HG02870 (cell line): ENCODE data around the gene GOLT1A.

ENCODE experiments used
- ATAC-seq: cut with Tn5 transposase; IDR thresholded peaks from one replicate; pipeline ENCODE4 v1.9.1; 2021; ENCODE audit warnings: mild to moderate bottlenecking, moderate library complexity; ENCODE audit not compliant: unreplicated experiment

The GOLT1A gene

GRCh38 chr1:204194080-204194479 lies 19.7 kb downstream of the GOLT1A start:
- no peak for ATAC-seq

DNA sequence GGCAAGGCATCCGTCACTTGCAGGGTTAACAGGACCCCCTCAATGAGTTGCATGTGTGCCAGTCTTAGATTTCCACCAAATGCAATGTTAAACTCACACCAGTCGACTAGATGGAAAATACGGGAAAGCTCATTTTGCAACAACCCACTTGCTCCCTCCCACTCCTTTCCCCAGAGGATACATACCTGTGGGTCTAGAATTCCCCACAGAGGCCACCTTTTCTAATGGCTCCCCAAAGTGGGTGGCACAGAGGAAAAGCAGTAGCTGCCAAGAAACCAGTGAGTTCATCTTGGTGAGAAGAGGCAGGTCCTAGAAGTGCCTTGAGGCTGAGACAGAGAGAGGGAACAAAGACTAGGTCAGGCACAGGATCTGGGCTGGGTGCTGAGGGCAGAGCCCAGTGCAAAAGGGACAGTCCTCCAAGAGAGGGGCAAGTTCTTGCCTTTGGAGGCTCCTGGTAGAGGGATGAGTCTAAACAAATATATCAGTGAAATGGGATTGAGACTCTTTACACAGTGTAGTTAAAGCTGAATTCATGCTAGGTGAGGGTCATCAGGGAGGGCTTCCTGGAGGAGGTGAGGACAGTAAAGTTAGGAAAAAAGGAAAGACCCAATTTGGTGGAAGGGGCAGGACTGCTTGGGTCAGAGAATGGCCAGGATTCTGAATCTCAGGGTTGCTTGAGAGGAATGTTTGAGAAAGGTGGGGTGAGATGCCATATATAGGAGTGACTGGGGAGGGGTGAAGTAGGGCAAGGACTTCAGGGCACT lies 21.0 kb downstream of the GOLT1A start:
- no peak for ATAC-seq

GRCh38 chr1:204192046-204192445 lies 21.7 kb downstream of the GOLT1A start:
- no peak for ATAC-seq

GRCh38 chr1:204191456-204191855 lies 22.3 kb downstream of the GOLT1A start:
- ATAC-seq, result no peak

DNA sequence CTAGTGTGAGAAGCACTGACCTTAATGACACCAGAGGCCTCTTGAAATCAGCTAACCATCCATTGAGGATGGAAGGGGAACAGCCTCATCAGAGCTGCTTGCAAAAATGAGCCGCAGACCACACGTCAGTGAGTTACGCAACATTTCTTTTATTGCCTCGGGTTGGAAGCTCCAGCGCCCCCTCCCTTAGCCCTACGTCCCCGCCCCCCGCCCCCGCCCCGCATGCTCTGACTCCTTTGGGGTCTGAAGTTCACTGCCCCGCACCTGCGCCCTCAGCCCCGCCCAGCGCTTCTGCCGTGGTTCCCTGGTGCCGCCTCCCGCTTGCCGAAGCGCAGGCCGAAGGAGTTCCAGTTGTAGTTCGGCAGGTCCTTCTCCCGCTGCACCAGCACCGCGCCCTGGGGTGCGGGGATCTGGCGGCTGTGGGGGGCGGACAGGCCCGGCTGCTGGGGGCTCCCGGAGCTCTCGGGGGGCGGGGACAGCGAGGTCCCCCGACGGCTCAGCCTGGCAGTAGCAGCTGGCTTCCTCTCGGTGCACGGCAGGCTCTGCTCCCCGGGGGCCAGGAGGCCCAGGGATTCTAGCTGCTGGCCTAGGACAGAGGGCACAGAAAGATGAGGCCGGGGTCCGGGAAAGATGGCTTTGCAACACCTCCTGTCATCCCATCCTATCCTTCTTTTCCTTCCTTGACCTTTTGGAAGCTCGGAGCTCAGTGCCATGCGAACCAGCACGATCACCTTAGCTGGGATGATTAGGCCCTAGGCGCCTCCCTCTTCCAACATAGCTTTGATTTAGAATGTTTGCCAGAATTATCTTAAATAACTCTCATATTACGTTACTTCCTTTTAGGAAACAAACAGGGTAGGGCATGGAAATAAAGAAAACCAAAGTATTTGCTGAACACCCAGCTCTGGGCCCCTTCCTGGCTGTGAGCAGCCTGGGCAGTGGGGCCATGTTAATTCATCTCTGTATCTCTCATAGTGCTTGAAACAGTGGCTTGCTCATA lies 23.3 kb downstream of the GOLT1A start:
- ATAC-seq, result no peak

- no peak for ATAC-seq
Observed at GRCh38 chr1:204188959-204189639, 24.7 kb downstream of the GOLT1A start.

DNA sequence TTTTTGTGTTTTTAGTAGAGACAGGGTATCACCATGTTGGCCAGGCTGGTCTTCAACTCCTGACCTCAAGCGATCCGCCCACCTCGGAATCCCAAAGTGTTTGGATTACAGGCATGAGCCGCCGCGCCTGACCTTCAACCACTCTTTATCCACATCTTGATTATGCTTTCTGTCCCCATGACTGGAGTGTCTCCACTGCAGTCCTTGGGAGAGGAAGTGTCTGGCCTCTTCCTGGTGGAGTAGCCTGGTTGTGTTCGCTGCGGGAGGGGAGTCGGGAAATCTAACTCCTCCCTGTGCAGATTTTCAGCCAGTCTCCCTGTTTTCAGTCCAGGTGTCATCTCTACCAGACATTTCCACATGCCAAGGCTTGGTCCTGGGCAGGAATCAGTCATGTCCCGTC lies 27.2 kb downstream of the GOLT1A start:
- ATAC-seq, result no peak

DNA sequence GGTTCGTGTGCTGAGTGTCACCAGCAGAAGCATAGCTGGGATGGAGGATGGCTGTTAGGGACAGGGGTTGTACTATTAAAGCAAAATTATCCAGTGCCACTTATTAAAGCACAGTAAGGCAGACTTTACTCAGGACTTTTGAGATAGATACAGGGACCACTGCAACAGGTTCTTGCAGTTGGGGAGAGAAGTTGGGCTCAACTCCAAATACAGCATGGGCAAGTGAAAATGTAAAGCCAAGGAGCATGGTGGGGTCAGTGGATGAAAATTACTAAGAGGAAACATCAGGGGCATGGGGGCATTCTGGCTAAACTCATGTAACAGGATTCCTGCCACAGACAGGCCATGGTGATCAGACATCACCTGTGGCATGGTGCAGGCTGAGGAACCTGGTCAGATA lies 32.7 kb downstream of the GOLT1A start:
- no peak for ATAC-seq

- no peak for ATAC-seq
Observed at GRCh38 chr1:204180133-204180532, 33.7 kb downstream of the GOLT1A start.

DNA sequence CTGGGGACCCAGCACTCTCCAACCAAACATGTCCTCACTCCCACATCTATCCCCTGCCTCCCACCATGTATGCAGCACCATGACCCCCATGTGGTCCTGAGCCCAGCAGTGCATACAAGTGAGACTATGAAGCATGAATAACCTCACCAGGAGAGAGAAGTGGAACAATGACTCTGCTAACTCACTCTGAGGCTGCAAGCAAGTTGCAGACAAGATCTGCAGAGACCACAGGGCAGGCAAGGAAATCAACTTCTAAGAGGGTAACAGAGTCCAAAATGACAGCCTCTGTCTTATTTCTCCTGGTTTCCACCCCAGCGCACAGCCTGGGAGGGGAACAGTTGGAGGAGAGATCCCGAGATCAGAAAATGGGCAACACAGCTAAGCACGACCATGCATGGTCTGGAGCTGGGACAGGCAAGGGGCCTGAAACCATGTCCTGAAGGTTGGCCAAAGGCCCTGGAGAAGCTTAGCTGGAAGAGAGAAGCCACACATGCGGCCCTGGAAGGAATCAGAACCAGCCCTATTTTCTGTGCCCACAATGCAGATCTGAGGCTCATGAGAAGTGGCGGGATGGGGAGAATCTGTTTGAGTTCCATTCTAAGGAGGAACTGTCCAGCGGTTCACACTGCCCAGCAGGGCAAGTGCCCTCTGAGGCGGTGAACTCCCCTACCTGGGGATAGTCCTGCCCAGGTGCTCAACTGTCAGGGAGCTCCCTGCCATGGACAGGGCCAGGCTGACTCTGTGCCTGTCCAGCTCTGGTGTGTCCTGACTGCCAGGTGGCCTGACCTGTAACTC lies 35.1 kb downstream of the GOLT1A start:
- ATAC-seq, result no peak

DNA sequence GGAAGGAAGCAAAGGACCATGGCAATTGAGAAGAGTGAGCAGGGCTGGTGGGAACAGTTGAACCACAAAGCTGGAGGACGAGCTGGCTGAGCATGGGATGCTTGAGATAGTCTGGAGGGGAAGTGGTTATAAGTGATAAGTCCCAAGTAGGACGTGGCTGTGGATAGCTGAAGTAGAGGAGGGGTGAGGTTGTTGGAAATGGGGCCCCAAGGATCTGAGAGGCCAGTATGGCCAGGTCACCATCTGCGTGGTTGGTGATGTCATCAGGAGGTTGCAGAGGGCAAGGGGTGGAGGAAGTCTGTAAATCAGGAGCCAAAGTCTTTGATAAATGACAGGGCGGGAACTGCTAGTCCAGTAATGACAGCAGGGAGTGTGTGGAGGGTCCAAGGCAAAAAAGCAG lies 36.7 kb downstream of the GOLT1A start:
- ATAC-seq, result no peak

- ATAC-seq, result no peak
Observed at GRCh38 chr1:204176049-204176448, 37.7 kb downstream of the GOLT1A start.

GRCh38 chr1:204174958-204175357 lies 38.8 kb downstream of the GOLT1A start:
- ATAC-seq, result no peak

DNA sequence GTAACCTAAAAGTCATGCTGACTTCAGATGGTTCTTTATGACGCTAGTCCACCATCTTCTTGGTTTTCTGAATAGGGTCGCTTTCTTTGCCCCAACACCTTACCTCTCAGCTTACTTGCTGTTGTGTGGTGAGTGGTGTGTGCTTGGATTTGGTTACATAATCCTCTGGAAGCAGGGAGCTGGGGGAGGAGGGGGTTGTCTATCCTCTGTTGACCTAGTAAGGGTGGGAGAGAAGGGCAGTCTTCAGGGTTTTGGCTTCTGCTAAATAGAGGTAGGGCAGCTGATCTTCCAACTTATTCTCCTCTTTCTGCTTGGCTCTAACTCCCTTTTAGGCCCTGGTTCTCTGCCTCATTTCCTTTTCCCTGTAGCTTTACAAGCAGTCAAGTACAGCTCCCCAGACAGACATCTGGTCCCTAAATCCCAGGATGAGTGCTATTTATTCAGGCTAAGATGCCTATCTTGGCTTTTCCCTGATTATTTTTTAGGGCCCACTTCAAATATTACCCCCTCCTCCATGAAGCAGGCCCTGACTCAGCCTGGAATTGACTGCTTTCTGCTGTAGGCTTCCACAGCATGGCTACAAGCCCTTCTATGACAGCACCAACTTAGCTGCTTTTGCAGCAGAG lies 41.3 kb downstream of the GOLT1A start:
- ATAC-seq, result no peak

DNA sequence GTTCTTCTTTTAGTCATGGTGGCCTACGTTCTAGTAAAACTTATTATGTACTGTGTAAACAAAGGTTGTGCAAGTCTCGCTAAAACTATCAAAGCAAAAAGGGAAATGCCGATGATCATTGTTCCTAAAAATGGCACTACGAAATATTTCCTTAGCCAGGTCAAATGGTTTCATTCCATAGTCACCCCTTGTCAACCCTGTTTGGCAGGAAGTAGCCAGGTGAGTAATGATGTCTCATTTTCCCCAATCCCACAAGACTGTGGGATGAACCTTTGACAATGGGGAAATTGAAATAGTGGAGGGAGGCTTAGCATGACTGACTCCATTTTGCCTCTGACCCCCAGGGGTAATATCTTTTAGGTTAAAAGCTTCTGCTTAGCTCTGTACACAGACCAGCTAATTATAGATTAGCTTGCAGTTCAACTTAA lies 42.0 kb downstream of the GOLT1A start:
- ATAC-seq, result no peak

DNA sequence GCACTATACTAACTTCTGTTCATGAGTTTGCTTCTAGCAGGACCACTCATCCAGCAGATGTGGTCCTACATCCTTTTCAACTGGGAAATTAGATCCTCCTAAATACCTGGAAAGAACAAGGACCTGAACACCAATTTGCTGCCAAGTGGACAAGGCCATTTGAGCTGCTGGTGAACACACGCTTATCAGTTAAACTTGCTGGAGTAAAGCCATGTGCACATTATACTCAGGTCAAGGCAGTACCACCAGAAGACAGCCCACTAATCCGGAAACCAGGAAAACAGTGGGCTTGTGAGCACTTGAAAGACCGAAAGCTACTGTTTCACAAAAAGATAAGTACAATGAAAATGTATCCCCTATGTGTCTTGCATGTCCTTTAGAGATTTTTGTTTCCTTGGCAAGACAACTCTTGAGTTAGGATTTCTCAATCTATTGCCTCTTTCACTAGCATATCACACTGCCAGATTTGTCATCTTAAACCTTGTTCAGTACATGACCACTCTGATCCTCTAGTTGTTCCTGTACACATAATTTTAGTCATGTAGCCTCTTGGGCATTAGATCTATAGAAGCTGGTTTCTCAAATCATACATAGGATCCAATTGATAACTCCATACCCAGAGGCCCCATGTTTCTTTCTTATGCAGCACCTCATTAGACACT lies 43.2 kb downstream of the GOLT1A start:
- no peak for ATAC-seq

DNA sequence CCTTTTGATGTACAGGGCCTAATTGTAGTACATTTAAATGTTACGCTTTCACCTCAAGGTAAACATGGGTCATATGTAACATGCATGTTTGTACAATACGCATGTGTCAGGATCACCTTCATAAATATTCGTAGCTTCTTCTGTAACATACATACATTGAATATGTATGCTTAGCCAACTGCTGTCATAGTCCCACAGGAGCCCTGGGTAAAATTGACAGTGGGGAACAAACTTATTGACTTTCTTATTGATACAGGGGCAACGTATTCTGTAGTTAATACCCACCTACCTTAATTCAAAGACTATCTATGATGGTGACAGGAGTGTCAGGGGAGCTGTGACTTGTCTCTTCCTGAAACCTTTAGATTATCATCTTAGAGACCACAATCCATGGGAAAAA lies 43.9 kb downstream of the GOLT1A start:
- no peak for ATAC-seq

DNA sequence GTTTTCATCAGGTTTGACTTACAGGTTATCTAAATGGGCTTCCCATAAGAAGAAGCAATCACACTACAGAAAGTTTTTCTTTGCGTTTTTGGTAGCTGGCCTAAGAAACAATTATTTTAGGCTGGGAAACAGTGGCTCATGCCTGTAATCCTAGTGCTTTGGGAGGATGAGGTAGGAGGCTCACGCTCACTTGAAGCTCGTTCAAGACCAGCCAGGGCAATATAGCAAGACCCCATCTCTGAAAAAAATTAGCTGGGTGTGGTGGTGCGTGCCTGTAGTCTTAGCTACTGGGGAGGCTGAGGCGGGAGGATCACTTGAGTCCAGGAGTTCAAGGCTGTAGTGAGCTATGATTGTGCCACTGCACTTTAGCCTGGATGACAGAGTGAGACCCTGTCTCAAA lies 46.1 kb downstream of the GOLT1A start:
- no peak for ATAC-seq

DNA sequence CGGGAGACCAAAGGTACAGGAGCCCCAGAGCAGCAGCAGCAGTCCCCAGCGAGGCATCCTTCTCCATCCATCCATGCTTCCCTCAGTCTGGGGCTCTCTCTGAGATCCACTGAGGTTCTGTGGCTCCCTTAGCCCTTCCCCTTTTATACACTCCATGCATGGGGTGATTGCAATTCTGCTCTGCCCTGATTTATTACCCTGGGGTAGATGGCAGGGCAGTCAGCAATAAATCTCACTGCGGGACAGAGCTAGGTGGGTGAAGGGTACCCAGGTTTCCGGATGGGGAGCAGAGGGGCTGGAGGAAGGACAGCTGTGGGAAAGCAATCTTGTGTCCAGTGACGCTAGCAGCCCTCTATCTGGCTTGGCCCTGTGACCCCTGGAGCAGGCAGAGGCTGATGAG lies 47.6 kb downstream of the GOLT1A start, which contains the start of gene REN:
REN (minus strand) TSS at position 119 of the 400 bp plus-strand sequence; CDS start at position 75, 44 bp downstream.
- no peak for ATAC-seq
